Mucosa of gallbladder (tissue), 1 donor: ENCODE measurements around the gene CADM2. TPM values are rescaled to one million over a fixed set of nuclear protein-coding genes. Genes with fewer than 3 reads are reported as not detected.

ENCODE experiments used
- DNase-seq: peaks from one replicate; pipeline ENCODE4 v3.0.0-alpha.2; 2020; ENCODE audit warnings: low spot score
- total RNA-seq: library from RNA; stranded (reverse); gene quantifications from one replicate; pipeline ENCODE4 v1.2.1, GENCODE V29; 2021
- donor health status: DM: no; HTN: no; CAD: no.

Gene CADM2
- total RNA-seq, 1 donor from 2014 or later, result 7.9 TPM

- no peak for DNase-seq
Measured at GRCh38 chr3:85800676-85801075, 841.9 kb downstream of the CADM2 start.

- no peak for DNase-seq
Measured at GRCh38 chr3:85801955-85802354, 843.2 kb downstream of the CADM2 start.

- peak; percentile 52 for DNase-seq
Measured at GRCh38 chr3:85808755-85809154, 850.0 kb downstream of the CADM2 start.

- peak; percentile 40 for DNase-seq
Measured at GRCh38 chr3:85821130-85821756, 862.5 kb downstream of the CADM2 start.

- DNase-seq, result no peak
Measured at GRCh38 chr3:85835857-85836440, 877.2 kb downstream of the CADM2 start.

- DNase-seq, result no peak
Measured at GRCh38 chr3:85837402-85837801, 878.6 kb downstream of the CADM2 start.

- no peak for DNase-seq
Measured at GRCh38 chr3:85838921-85839320, 880.1 kb downstream of the CADM2 start.

GRCh38 chr3:85842081-85842480, 883.3 kb downstream of the CADM2 start:
- no peak for DNase-seq

- DNase-seq, result no peak
Measured at GRCh38 chr3:85846940-85847339, 888.2 kb downstream of the CADM2 start.

GRCh38 chr3:85851071-85851470, 892.3 kb downstream of the CADM2 start:
- no peak for DNase-seq

- no peak for DNase-seq
Measured at GRCh38 chr3:85853805-85854204, 895.0 kb downstream of the CADM2 start.

- no peak for DNase-seq
Measured at GRCh38 chr3:85862893-85863455, 904.2 kb downstream of the CADM2 start.

GRCh38 chr3:85864896-85865295, 906.1 kb downstream of the CADM2 start:
- no peak for DNase-seq

- no peak for DNase-seq
Measured at GRCh38 chr3:85867072-85867471, 908.3 kb downstream of the CADM2 start.

- no peak for DNase-seq
Measured at GRCh38 chr3:85875589-85875988, 916.8 kb downstream of the CADM2 start.

GRCh38 chr3:85877631-85878030, 918.8 kb downstream of the CADM2 start:
- DNase-seq, result no peak

- no peak for DNase-seq
Measured at GRCh38 chr3:85881833-85882393, 923.1 kb downstream of the CADM2 start.

- DNase-seq, result no peak
Measured at GRCh38 chr3:85890043-85890555, 931.3 kb downstream of the CADM2 start.

GRCh38 chr3:85903434-85903833, 944.6 kb downstream of the CADM2 start:
- no peak for DNase-seq

GRCh38 chr3:85912980-85913379, 954.2 kb downstream of the CADM2 start:
- no peak for DNase-seq

GRCh38 chr3:85922374-85922773, 963.6 kb downstream of the CADM2 start:
- DNase-seq, result no peak

GRCh38 chr3:85930718-85931117, 971.9 kb downstream of the CADM2 start:
- DNase-seq, result no peak

- no peak for DNase-seq
Measured at GRCh38 chr3:85933326-85933725, 974.5 kb downstream of the CADM2 start.
